Activated naive CD8-positive, alpha-beta T cell (primary cell): ENCODE data around the gene PRKCZ.

Experiments
- H3K27ac Mint-ChIP-seq: one replicate; pipeline ENCODE4 v1.8.0; 2021; ENCODE audit warnings: mixed read lengths
- H3K27me3 Mint-ChIP-seq: one replicate; pipeline ENCODE4 v1.8.0; 2021; ENCODE audit warnings: mixed read lengths
- H3K36me3 Mint-ChIP-seq: one replicate; pipeline ENCODE4 v1.8.0; 2021; ENCODE audit warnings: mixed read lengths
- H3K4me1 Mint-ChIP-seq: one replicate; pipeline ENCODE4 v1.8.0; 2021; ENCODE audit warnings: low read depth, mixed read lengths
- H3K4me3 Mint-ChIP-seq: one replicate; pipeline ENCODE4 v1.8.0; 2021; ENCODE audit warnings: mild to moderate bottlenecking, mixed read lengths
- H3K9me3 Mint-ChIP-seq: one replicate; pipeline ENCODE4 v1.8.0; 2021; ENCODE audit warnings: low read depth, mixed read lengths

The PRKCZ gene

DNA sequence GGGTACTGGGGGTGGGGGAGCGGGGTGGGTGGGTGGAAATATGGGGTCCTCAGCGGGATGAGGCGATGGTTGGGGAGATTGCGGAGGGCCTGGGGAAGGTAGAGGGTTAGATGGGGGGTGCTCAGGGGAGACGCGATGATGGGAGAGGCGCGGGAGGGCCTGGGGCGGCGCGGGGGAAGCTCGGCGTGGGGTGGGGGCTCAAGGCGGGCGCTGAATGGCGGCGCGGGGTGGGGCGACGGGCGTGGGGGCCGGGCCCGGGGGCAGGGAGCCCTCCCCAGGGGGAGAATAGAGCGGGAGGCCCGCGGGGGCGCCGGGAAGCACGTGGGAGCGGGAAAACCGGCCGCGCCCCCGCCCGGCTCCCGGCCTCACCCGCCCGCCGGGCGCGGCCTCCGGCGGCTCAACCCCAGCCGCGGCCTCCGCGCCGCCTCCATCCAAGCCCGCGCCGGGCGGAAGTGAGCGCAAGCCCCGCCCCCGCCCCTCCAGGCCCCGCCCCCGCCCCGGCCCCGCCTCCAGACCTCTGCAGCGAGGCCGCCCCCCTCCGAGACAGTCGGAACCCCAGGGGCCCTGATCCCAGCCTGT, 144.2 kb downstream of the PRKCZ start, which contains the start of gene FAAP20:
FAAP20 (minus strand) TSS at position 454 of the 579 bp plus-strand sequence; CDS start at position 431, 23 bp downstream.
- Mint-ChIP-seq H3K4me1 (peaks cover 14% of the 10 kb centered on the region), H3K36me3 (no peaks in the 10 kb centered on the region), H3K4me3 (peak within 1 kb of the TSS; percentile 84), H3K27me3 (no peaks in the 10 kb centered on the region), H3K9me3 (no peaks in the 10 kb centered on the region), H3K27ac (peak within 1 kb of the TSS; percentile 81)

DNA sequence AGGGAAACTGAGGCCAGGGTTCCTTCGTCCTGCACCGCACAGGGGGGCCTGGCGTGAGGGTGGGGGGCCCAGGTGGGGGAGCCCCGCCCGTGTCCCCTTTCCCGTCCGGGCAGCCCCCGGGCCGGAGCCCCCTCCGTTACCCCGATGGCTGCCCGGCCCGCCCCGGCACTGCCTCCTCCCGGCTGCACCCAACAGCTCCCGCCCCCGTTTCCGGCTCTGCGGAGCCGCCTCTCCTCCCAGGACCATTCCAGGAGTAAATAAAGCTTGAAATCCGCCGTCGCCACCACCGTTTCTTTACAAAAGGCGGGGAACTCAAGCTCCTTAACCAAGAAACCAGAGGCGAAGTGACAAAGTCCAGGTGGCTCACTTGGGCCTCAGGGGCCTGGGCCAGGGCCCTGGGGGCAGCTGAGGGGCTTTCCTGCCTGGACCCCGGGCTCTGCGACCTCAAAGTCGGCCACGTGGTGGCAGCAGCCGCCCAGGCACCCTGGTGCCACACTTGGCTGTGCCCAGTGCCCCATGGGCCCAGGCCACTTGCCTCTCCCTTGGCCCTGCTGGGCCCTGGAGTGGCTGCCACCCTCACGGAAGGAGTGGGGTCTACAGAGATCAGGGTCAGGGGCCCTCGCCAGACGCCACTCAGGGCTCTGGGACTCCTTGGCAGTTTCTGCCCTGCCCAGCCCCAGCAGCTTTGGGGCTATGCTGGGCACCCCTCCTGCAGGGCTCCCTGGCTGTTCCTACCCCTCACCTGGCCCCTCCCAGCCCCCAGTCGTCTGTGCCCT, 144.9 kb downstream of the PRKCZ start:
- Mint-ChIP-seq H3K4me3 (peak overlapping the region; percentile 84), H3K36me3 (no peaks in the 10 kb centered on the region), H3K27me3 (no peaks in the 10 kb centered on the region), H3K4me1 (peaks cover 20% of the 10 kb centered on the region), H3K27ac (peak overlapping the region; percentile 81), H3K9me3 (no peaks in the 10 kb centered on the region)

DNA sequence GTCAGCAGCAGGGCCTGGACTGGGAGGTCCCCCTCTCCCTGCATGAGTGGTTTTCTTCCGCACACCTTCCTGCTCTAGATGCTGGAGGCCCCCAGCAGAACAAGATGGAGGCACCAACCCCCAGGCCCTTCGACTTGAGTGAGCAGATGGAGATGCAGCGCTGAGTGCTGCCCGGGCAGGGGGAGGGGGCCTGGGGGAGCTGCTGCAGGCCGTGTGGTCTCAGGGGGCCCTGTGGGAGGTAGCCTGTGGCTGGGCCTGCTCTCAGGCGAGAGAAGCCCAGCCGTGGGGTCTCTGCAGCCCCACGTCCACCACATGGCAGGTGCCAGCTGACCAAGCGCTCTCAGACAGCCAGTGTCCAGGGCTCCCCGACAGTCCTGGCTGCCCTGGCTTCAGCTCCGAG, 145.6 kb downstream of the PRKCZ start:
- Mint-ChIP-seq H3K27ac (no peak overlapping the region), H3K27me3 (no peaks in the 10 kb centered on the region), H3K9me3 (no peaks in the 10 kb centered on the region), H3K36me3 (no peaks in the 10 kb centered on the region), H3K4me3 (no peak overlapping the region), H3K4me1 (peaks cover 21% of the 10 kb centered on the region)

DNA sequence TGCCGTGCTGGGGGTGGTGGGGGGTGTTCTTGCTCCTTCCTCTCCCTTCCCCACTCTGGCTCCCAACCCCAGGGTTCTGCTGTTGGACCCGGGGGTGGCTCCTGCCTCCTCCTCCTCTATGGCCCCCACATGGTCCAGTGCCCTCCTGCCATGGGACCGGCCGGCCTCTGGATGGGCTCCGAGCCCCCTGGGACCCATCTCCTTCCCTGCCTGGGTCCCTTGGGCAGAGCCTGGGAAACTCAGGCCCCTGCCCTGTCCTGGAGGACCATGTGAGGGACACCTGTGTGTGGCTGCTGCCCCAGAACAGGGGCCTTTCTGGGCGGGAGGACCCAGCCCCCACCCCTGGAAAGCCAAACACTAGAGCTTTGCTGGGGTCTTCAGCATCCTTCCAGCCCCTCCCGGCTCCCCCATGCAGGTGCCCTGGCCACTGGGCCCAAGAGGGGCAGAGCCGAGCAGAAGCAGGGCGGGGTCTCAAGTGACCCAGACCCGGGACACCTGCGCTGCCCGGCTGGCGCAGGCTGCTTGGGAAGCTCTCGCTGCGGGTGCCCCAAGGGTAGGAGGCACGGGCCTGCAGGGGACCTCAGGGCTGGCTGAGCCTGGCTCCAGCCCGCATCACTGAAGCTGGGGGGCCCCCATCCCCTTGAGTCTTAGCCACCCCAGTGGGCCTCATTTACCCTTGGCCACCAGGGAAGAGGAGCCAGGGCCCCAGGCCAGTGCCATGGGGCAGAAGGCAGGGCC, 146.9 kb downstream of the PRKCZ start:
- no peak overlapping the region for H3K27ac Mint-ChIP-seq
- H3K4me3 Mint-ChIP-seq, result no peak overlapping the region
- H3K4me1 Mint-ChIP-seq, result peaks cover 19% of the 10 kb centered on the region
- H3K36me3 Mint-ChIP-seq, result no peaks in the 10 kb centered on the region
- H3K9me3 Mint-ChIP-seq, result no peaks in the 10 kb centered on the region
- no peaks in the 10 kb centered on the region for H3K27me3 Mint-ChIP-seq

DNA sequence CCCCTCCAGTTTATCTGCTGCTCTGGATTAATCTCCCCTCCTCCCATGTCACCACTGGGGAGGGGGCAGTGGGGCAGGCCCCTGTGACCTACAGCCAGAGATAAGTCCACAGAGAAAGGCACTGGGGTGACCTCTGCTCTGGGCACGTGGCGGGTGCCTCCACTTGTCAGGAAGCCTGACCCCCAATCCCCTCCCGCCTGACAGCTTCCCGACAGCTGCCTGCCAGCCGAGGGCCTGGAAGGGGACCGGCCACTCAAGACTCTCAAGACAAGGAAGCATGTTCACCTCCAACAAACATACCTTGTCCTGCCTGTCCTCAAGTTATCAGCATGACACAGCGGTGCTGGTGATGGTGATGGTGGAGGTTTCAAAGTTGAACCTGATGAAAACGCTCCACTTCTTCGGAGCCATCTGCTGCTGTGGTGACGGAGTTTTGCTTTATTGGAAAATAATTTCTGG, 147.5 kb downstream of the PRKCZ start:
- peak overlapping the region; percentile 16 for H3K27ac Mint-ChIP-seq
- peaks cover 18% of the 10 kb centered on the region for H3K4me1 Mint-ChIP-seq

DNA sequence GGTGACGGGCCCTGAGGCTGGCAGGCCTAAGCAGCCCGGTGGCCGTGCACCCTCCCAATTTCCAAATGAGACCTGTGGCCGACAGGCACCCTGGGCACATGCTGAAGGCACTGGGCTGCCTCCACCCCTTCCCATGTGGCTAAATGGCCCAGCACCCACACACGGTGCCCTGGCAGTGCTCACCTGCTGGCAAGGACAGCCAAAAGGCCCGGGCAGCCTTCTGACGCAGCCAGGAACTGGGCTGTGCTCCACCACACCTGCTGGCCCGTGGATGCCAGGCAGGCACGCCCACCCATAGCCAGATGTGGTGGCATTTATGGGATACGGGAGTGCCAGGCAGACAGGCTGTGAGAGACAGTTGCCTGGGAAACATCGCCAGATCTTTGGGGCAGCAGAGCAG, 148.4 kb downstream of the PRKCZ start:
- Mint-ChIP-seq H3K4me3 (peak overlapping the region; percentile 88), H3K27ac (peak overlapping the region; percentile 91), H3K4me1 (peaks cover 16% of the 10 kb centered on the region), H3K36me3 (no peaks in the 10 kb centered on the region), H3K9me3 (no peaks in the 10 kb centered on the region), H3K27me3 (no peaks in the 10 kb centered on the region)

More for the DNA sequence above, 147.5 kb downstream of the PRKCZ start:
- no peak overlapping the region for H3K4me3 Mint-ChIP-seq
- no peaks in the 10 kb centered on the region for H3K27me3 Mint-ChIP-seq
- H3K36me3 Mint-ChIP-seq, result no peaks in the 10 kb centered on the region
- H3K9me3 Mint-ChIP-seq, result no peaks in the 10 kb centered on the region

DNA sequence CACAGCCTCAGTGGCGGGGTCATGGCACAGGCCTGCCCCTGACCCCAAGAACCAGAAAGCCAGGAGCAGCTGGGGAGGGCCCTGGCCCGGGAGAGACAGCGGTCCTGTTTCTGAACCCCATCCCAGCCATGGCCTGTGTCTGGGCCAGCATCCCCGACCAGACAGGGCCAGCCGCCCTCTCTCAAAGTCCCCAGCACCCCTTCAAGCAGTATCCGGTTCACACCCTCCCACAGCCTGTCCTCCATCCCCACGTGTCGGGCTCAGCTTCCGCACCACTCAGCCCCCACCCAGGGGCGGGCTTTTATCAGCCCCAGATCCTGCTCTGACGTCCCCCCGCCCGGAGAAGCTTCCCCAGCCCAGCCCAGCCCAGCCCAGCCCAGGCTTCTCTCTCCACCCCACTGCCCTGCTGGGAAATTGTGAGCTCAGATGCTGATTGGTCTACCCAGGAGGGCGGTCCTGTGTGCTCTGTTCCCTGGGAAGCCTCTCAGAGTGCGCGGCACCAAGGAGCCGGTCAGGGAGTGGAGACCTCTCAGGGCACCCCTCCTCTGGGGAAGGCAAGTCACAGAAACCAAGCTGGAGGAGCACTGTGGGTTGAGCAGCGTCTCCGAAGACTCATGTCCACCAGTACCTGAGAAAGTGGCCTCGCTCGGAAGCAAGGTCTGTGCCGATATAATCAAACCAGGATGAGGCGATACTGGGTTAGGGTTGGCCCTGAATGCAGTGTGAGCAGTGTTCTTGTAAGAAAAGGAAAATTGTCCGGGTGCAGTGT, 149.0 kb downstream of the PRKCZ start:
- no peaks in the 10 kb centered on the region for H3K27me3 Mint-ChIP-seq
- no peaks in the 10 kb centered on the region for H3K36me3 Mint-ChIP-seq
- peaks cover 16% of the 10 kb centered on the region for H3K4me1 Mint-ChIP-seq
- H3K4me3 Mint-ChIP-seq, result peak overlapping the region; percentile 88
- peak overlapping the region; percentile 91 for H3K27ac Mint-ChIP-seq
- no peaks in the 10 kb centered on the region for H3K9me3 Mint-ChIP-seq

DNA sequence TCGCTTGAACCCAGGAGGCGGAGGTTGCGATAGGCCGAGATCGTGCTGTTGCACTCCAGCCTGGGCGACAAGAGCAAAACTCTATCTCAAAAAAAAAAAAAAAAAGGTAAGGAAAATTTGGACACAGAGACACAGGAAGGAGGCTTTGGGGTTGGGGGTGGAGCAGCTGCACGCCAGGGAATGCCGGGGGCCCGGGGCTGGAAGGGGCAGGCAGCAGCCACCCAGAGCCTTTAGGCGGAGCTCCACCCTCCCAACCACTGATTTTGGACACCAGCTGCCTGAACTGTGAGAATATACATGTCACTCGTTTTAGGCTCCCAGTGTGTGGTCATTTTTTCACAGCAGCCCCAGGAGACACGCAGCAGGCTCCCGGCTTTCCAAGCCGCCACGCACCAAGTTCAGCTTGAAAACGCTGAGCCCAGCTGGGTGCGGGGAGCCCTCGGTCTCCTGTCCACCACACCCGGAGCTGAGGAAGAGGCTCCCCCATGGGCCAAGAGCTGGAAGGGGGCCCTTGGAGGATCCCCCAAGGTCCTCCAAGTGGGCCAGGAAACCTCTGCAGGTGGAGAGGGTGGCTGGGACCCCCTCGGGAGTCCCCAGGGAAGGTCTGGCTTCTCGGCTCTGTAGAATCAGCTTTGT, 150.2 kb downstream of the PRKCZ start:
- no peak overlapping the region for H3K27ac Mint-ChIP-seq
- no peaks in the 10 kb centered on the region for H3K27me3 Mint-ChIP-seq
- no peaks in the 10 kb centered on the region for H3K9me3 Mint-ChIP-seq
- H3K4me3 Mint-ChIP-seq, result no peak overlapping the region
- no peaks in the 10 kb centered on the region for H3K36me3 Mint-ChIP-seq
- peaks cover 16% of the 10 kb centered on the region for H3K4me1 Mint-ChIP-seq

DNA sequence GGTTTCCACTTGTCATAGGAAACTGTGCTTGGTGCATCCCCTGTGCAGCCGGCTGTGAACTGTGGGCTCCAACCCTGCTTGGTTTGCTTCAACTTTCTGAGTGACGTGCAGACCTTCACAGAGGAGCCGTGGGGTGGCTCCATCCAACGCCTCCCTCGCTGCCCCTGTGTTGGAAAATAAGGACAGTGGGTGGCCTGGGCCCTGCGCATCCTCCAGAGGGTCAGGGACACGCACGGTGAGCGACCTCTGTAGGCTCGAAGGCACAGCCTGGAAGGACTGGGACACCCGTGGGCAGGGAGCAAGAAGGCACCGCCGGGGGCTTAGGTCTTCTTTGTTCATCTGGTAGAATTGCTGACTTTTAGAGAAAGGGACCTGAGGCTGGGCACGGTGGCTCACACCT, 150.9 kb downstream of the PRKCZ start:
- H3K4me1 Mint-ChIP-seq, result peaks cover 16% of the 10 kb centered on the region
- no peak overlapping the region for H3K4me3 Mint-ChIP-seq
- no peaks in the 10 kb centered on the region for H3K27me3 Mint-ChIP-seq
- no peaks in the 10 kb centered on the region for H3K9me3 Mint-ChIP-seq
- H3K27ac Mint-ChIP-seq, result no peak overlapping the region
- no peaks in the 10 kb centered on the region for H3K36me3 Mint-ChIP-seq

DNA sequence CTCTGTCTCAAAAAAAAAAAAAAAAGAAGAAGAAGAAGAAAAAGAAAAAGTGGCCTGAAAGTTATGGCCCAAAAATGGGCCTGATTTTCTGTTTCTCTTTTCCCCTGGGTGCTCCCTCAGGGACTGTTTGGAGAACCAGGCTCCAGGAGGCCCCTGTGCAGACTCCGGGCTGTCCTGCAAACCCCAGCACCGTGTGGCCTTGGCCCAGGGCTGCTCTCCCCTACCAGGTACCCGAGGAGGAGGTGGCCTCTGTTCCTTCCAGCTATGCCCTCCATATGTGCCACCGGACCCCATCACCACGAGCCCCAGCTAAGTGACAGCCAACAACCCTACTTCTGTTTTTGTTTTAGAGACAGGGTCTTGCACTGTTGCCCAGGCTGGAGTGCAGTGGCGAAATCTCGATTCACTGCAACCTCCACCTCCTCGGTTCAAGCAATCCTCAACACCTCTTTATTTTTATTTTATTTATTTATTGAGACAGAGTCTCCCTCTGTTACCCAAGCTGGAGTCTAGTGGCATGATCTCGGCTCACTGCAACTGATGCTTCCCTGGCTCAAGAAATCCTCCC, 151.9 kb downstream of the PRKCZ start:
- no peaks in the 10 kb centered on the region for H3K27me3 Mint-ChIP-seq
- H3K4me1 Mint-ChIP-seq, result peaks cover 16% of the 10 kb centered on the region
- H3K9me3 Mint-ChIP-seq, result no peaks in the 10 kb centered on the region
- no peak overlapping the region for H3K27ac Mint-ChIP-seq
- no peak overlapping the region for H3K4me3 Mint-ChIP-seq
- H3K36me3 Mint-ChIP-seq, result no peaks in the 10 kb centered on the region

DNA sequence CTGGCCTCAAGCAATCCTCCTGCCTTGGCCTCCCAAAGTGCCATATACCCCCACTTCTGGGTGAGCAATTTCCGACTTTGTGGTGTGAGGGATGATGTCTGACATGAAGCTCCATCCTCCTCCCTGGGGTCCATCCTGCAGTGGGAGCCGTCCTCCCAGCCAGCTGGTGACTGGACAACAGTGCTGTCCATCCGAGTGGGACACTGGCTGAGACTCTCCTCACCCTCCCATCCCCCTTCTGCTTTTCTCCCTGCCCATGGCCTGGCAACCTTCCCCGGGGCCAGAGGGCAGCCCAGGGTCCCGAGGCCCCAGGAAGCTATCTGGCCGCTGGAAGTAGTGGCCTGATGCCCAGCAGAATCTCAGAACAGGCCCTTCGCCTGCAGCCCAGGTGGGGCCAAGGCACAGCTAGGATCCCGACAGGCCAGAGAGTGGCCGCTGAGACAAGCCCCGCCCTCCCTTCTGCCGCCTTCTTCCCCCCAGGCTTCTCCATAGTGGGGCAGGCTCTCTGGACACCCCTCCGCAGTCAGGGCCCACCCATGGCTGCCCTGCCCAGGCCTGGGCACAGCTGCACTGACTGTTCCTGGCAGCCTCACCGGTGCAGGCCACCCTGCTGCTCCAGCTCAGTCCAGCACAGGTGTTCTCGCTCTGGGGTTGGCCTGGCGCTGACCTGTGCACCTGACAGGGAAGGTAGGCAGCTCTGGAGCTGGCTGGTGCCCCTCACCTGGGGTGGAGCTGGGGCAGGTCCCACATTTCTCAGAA, 152.8 kb downstream of the PRKCZ start:
- Mint-ChIP-seq H3K27ac (no peak overlapping the region), H3K27me3 (no peaks in the 10 kb centered on the region), H3K36me3 (no peaks in the 10 kb centered on the region), H3K9me3 (no peaks in the 10 kb centered on the region), H3K4me1 (peaks cover 13% of the 10 kb centered on the region), H3K4me3 (no peak overlapping the region)

DNA sequence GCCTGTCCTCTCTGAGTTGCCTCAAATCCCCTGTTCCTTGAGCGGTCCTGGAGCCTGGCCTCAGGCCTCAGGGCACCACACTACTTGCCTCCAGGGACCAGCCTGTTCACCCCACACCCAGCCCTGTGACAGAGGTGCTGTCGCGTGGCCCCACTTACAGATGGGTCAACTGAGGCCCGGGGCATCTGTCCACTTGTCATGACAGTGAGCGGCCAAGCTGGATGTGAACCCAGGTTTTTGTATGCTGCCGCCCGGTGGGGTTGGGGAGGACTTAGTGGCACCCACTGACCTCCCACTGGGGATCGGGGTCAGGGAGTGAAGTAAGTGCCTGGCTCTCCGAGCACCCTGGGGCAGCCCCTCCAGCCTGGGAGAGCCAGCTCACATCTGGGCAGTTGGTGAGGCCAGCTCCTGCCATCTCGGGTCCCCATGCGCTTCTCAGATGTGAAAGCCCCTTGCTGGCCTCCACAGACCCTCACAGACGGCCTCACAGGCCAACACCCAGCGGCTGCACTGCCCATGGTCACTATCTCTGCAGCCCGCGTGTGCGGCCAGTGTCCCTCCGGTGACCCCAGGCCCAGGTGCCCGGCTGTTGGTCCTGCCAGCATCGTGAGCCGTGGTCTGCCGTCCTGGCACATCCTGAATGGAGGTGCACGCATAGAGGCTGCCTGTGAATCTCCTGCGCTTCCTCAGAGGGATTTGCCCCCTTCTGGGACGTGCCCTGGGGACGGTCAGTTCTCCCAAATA, 153.6 kb downstream of the PRKCZ start:
- no peaks in the 10 kb centered on the region for H3K36me3 Mint-ChIP-seq
- H3K9me3 Mint-ChIP-seq, result no peaks in the 10 kb centered on the region
- no peak overlapping the region for H3K27ac Mint-ChIP-seq
- H3K4me3 Mint-ChIP-seq, result no peak overlapping the region
- H3K4me1 Mint-ChIP-seq, result peaks cover 11% of the 10 kb centered on the region
- no peaks in the 10 kb centered on the region for H3K27me3 Mint-ChIP-seq
